GM21529 (cell line): ENCODE results near the gene SIVA1.

Experiments
- ATAC-seq: cut with Tn5 transposase; IDR thresholded peaks from one replicate; pipeline ENCODE4 v1.9.1; 2021; ENCODE audit not compliant: unreplicated experiment

Gene SIVA1

GRCh38 chr14:104806625-104807465 lies 53.9 kb downstream of the SIVA1 start:
- no peak for ATAC-seq

DNA sequence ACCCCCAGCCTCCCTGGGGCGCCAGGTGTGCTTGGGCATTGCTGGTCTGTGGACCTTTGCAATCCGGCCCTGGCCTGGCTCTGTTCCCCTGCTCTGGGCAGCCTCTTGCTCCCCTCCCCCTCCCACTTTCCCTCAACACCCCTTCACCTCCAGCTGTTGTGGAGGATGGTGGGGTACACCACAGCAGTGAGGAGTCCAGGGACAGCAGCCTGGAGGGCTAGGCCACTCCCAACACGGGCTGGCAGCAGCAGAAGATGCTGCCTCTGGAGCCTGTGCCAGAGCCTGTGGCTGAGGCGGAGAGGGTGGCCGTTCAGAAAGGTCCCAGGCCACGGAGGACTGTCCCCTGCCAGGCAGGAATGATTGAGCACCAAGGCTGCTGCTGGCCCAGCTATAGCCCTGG lies 55.5 kb downstream of the SIVA1 start:
- ATAC-seq = no peak
